DOHH2 (cell line): ENCODE data around the gene CA4.

Experiments used
- H3F3A ChIP-seq: fragments of 200-600 bp; sonication (generic), shearing (Covaris generic); 2 replicates; pipeline ENCODE4 v1.6.0; 2016; ENCODE audit warnings: antibody characterized with exemption, mild to moderate bottlenecking; ENCODE audit not compliant: control insufficient read depth, insufficient read depth
- H3K27ac ChIP-seq: fragments of 200-600 bp; sonication (generic); 2 replicates; pipeline ENCODE4 v1.5.1; 2014; ENCODE audit warnings: low read depth, mild to moderate bottlenecking, low read length, moderate library complexity
- H3K27me3 ChIP-seq: fragments of 200-600 bp; sonication (generic); 2 replicates; pipeline ENCODE4 v1.6.1; 2014; ENCODE audit warnings: mild to moderate bottlenecking, low read length, mixed read lengths; ENCODE audit not compliant: control insufficient read depth
- H3K36me3 ChIP-seq: fragments of 200-600 bp; sonication (generic); 2 replicates; pipeline ENCODE4 v1.6.1; 2014; ENCODE audit warnings: mild to moderate bottlenecking, low read length, moderate library complexity, mixed read lengths; ENCODE audit not compliant: control insufficient read depth
- H3K4me1 ChIP-seq: fragments of 200-600 bp; sonication (generic); 2 replicates; pipeline ENCODE4 v1.6.1; 2014; ENCODE audit warnings: mild to moderate bottlenecking, low read length, mixed read lengths; ENCODE audit not compliant: control insufficient read depth
- H3K4me2 ChIP-seq: fragments of 200-600 bp; sonication (generic); 2 replicates; pipeline ENCODE4 v1.6.0; 2014; ENCODE audit warnings: mild to moderate bottlenecking, low read length, moderate library complexity
- H3K4me3 ChIP-seq: fragments of 200-600 bp; sonication (generic); 2 replicates; pipeline ENCODE4 v1.5.1; 2014; ENCODE audit warnings: mild to moderate bottlenecking, low read length, mixed read lengths
- H3K79me2 ChIP-seq: fragments of 200-600 bp; sonication (generic); 2 replicates; pipeline ENCODE4 v1.6.1; 2014; ENCODE audit warnings: mild to moderate bottlenecking, low read length, mixed read lengths; ENCODE audit not compliant: control insufficient read depth
- H3K9me2 ChIP-seq: fragments of 200-600 bp; sonication (generic); replicated peaks from 2 replicates; pipeline ENCODE4 v1.6.1; 2014; ENCODE audit warnings: mild to moderate bottlenecking, low read length, mixed read lengths; ENCODE audit not compliant: control insufficient read depth
- H3K9me3 ChIP-seq: fragments of 200-600 bp; sonication (generic); 2 replicates; pipeline ENCODE4 v1.6.1; 2014; ENCODE audit warnings: antibody characterized with exemption, low read length, mixed read lengths; ENCODE audit not compliant: control insufficient read depth, insufficient read depth
- H4K20me1 ChIP-seq: fragments of 200-600 bp; sonication (generic); 2 replicates; pipeline ENCODE4 v1.6.0; 2014; ENCODE audit warnings: low read depth, mild to moderate bottlenecking, antibody characterized with exemption, low read length, moderate library complexity; ENCODE audit not compliant: control insufficient read depth, insufficient read depth
- CTCF ChIP-seq: fragments of 200-600 bp; sonication (generic); IDR thresholded peaks from one replicate; pipeline ENCODE4 v1.5.1; 2014; ENCODE audit warnings: antibody characterized with exemption, mild to moderate bottlenecking, low read depth, low read length; ENCODE audit not compliant: poor library complexity, severe bottlenecking
- EZH2phosphoT487 ChIP-seq: fragments of 200-600 bp; sonication (generic); IDR thresholded peaks from 2 replicates; pipeline ENCODE4 v1.6.1; 2017; ENCODE audit warnings: borderline replicate concordance, mild to moderate bottlenecking, antibody characterized with exemption, low read length, moderate library complexity, mixed read lengths

The CA4 gene

DNA sequence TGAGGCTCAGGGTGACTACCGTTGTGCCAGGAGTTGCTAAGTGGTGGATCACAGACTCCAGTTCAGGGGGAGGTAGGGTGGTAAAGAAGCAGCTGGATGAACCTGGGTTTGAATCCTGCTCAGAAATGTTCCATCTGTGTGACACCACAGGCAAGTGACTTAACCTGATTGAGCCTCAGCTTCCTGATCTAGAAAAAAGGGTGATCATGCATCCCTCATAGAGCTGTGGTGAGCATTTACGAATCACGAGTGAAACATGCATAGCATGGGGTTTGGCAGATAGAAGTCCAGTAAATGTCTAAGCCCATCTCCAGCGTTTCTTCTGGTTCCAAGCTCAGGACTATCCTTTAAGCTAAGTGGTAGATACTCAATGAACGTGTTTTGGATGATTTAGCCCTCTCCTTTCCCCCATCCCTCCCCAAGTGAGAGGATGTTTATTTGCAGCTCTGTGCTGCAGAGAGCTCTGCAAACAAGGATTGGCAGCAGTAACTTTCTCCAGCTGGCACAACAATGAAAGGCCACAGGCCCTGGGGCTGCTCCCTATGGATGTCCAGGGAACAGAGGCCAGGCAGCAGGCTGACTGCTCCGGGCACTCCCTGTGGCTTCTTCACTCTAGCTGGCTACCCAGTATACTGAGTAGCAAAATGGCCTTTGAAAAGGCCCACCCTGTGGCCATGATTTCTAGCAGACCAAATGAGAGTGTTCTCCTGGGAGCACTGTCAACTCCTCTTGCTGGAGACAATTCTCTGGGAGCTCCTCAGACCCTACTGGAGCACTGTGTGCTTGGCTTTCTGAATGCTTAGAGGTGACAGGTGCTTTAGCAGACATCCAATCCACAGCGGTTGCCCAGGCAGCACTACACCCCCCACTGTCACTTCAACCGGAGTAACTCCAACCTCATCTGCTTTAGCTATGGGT, 21.3 kb downstream of the CA4 start:
- Histone ChIP-seq H3K9me3 (no peaks in the 10 kb centered on the region), H3K36me3 (no peaks in the 10 kb centered on the region), H3K27me3 (no peaks in the 10 kb centered on the region), H3K4me1 (peaks cover 10% of the 10 kb centered on the region), H3K9me2 (no peaks in the 10 kb centered on the region), H3K4me2 (peak overlapping the region; percentile 31; the same call in 1 of the 2 replicates), H4K20me1 (no peaks in the 10 kb centered on the region), H3F3A (no peaks in the 10 kb centered on the region), H3K27ac (no peak overlapping the region), H3K4me3 (peak overlapping the region; percentile 4; the same call in 1 of the 2 replicates), H3K79me2 (no peaks in the 10 kb centered on the region)
- TF ChIP-seq CTCF: no peak
- TF ChIP-seq EZH2phosphoT487: no peak

GRCh38 chr17:60171753-60172079, 21.9 kb downstream of the CA4 start:
- H3K27me3 ChIP-seq: no peaks in the 10 kb centered on the region
- H3K9me3 ChIP-seq: no peaks in the 10 kb centered on the region
- no peaks in the 10 kb centered on the region for H3K79me2 ChIP-seq
- no peak overlapping the region for H3K4me2 ChIP-seq
- H3K36me3 ChIP-seq: no peaks in the 10 kb centered on the region
- H3K4me1 ChIP-seq: peaks cover 10% of the 10 kb centered on the region
- H3F3A ChIP-seq: no peaks in the 10 kb centered on the region
- no peaks in the 10 kb centered on the region for H4K20me1 ChIP-seq
- H3K9me2 ChIP-seq: no peaks in the 10 kb centered on the region
- no peak overlapping the region for H3K27ac ChIP-seq
- H3K4me3 ChIP-seq: no peak overlapping the region
- TF ChIP-seq EZH2phosphoT487 (no peak), CTCF (no peak)

- Histone ChIP-seq H3K9me2 (no peaks in the 10 kb centered on the region), H3K4me1 (peaks cover 10% of the 10 kb centered on the region), H3K9me3 (no peaks in the 10 kb centered on the region), H3K27me3 (no peaks in the 10 kb centered on the region), H4K20me1 (no peaks in the 10 kb centered on the region), H3K4me2 (no peak overlapping the region), H3K36me3 (no peaks in the 10 kb centered on the region), H3K79me2 (no peaks in the 10 kb centered on the region), H3K27ac (no peak overlapping the region), H3F3A (no peaks in the 10 kb centered on the region), H3K4me3 (no peak overlapping the region)
- TF ChIP-seq EZH2phosphoT487: no peak
- TF ChIP-seq CTCF: no peak
These were observed 23.6 kb downstream of the CA4 start for GRCh38 chr17:60173304-60173819.
